Fibroblast of peridontal ligament (primary cell): ENCODE results near the gene B3GNT5.
"Not testable (repeated sequence)": the region's sequence is repeated elsewhere in the genome, so short reads cannot be mapped to it uniquely, and the experiment has no call there.

Source experiments
- DNase-seq: peaks from one replicate; pipeline ENCODE4 v3.0.0-alpha.2; 2010; ENCODE audit errors: extremely low read depth

Gene B3GNT5

DNA sequence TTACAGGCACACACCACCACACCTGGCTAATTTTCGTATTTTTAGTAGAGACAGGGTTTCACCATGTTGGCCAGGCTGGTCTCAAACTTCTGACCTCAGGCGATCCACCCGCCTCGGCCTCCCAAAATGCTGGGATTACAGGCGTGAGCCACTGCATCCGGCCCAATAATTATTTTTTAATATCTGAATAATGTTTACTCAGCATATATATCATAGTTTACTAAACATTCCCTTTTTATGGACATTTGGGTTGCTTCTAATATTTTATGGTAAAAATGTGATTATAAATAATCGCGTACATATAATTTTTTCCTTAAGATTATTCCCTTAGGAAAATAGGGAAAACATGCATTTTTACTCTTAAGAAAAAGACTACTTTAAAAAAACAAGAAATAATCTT, 22.8 kb upstream of the B3GNT5 start:
- not testable (repeated sequence) for DNase-seq

DNA sequence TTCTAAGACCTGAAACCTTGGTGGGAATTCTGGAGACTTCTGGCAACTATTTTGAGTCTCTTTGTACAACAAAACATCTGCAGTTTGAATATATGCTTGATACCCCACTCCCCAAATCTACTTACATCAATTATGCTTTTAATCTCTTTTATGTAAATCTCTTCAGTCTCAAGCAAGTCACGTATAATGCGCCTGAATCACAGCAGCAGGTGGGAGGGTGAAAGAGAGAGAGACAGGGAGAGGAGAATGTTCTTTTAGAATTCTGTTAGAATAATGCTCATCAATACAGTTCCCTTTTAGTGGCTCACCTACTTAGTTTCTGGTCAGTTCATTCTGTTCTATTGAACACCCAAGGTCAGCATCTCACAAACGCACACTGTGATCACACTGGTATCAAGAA, 22.2 kb upstream of the B3GNT5 start:
- no peak for DNase-seq

DNA sequence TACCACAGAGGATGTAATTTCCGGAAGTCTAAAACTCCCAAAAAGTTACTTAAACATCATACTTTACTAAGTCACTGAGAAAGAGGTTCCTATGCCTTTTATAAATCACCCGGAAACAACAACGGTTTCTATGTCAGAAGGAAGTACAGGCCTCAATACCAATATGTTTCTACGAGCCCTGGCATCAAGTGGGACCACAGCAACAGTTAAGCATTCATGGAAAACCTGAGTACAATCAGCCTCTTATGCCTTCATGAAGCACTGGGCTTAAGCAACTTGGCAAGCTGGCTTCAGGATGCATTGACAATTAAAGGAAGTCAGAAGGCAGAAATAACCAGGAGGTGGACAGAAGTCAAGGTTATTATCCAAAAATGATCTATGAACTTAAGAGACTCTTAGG, 19.1 kb upstream of the B3GNT5 start:
- no peak for DNase-seq

DNA sequence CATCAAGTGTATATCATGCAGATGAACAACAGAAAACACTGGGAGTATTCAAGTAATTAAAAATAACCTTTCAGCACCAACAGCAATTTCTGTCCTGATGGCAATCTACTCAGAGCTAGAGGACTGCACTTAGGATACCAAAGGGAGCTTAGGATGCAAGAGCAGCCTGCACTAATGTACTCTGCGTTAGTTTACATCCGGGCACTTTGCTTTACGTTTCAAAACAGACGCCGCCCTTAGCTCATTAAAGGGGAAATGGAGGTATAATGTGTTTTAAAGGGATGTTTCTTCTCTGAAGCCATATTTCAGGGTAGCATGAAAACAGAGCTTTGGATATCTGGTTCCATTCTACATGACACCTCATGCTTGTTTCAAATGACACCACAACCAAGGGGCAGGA, 14.0 kb upstream of the B3GNT5 start:
- no peak for DNase-seq

DNA sequence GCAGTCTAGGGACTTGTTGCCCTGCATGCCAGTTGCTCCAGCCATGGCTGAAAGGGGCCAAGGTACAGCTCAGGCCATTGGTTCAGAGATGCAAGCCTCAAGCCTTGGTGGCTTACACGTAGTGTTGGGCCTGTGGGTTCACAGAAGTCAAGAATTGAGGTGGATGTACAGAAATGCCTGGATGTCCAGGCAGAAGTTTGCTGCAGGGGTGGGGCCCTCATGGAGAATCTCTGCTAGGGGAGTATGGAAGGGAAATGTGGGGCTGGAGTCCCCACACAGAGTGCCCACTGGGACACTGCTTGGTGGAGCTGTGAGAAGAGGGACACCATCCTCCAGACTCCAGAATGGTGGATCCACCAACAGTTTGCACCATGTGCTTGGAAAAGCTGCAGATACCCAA, 10.6 kb upstream of the B3GNT5 start:
- no peak for DNase-seq

DNA sequence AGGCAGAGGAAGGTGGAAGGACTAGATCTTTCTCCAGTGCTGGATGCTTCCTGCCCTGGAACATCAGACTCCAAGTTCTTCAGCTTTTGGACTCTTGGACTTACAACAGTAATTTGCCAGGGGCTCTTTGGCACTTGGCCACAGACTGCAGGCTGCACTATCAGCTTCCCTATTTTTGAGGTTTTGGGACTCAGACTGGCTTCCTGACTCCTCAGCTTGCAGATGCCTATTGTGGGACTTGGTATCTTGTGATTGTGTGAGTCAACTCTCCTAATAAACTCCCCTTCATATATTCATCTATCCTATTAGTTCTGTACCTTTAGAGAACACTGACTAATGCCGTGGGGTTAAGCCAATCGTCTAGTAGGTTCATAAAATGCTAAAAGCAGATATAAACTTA, 8.8 kb upstream of the B3GNT5 start:
- DNase-seq: no peak

DNA sequence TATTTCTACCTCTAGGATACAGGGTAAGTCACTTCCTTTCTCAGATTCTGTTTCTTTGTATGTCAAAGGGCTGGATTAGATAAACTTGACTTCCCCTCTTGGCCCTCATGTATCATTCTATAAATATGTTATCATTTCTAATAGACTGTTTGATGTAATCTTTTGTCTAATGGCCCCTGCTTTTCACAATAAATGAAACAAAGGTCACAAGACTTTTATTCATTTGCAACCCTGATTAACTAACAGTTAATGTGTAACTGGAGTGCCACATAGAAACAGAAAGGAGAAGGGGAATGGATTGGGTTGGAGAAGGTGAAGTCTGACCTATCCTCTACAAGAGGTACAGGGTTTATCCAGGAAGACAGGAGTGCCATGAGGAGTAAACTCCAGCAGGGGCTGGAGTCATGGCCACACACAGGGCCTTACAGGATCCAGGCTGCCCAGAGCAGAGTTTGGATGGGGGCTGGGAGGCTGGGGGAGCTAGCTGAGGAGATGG, 8.0 kb upstream of the B3GNT5 start:
- DNase-seq: no peak

DNA sequence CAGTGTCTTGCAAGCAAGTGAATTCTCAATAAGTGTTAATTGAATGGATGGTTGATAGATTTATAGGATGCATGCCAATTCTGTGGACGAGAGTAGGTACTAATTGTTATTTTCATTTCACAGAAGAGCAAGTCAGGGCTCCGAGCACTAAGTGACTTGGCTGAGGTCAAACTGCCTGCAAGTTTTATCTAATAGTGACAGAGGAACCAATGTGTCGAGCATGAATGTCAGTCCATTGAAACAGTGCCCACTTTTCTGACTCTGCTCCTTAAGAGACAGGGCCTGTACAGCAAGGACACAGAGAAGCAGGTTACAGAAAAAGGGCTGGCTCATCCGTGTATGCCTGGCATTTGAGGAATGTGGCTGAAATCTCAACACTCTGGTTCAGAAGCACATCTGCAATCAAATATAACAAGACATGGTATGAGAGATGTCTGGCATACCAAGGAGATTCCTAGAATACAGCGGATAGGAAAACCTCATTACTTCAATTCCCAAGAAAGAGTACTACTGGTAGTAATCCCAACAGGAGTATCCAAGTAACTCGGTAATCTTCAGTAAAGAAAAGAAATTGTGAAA, 6.0 kb upstream of the B3GNT5 start:
- no peak for DNase-seq

DNA sequence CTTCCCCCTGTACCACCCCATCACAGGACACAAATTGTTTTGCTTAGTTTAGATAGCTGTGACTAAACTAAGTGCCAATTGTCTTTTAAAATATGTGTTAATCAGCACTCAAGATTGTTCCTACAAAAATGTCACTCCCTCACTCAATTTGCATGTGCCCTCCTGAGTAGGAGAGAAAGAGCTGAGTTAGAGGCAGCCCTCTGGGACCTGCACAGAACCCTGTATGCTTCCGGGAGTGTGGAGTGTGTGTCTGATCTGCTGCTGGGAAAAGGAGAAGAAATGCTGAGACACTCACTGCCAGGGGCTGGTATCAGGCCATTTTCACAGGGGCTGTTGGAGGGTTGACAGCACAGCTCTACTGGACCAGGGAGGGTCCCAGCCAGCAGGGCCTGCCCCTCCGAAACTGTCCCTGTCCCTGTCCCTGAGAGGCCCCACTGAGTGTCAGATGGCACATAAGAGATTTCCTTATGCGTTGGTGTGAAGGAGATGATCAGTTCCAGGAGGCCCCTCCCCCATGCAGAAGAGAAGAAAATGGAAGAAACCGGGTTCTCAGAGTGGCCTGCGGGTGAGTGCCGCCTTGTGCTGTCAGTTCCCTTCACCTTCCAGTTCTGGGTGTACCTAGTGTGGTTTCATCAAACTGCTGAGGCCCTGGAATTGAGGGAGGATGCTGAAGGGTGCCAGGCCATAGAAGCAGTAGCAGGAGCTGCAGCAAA, 3.9 kb upstream of the B3GNT5 start:
- no peak for DNase-seq

DNA sequence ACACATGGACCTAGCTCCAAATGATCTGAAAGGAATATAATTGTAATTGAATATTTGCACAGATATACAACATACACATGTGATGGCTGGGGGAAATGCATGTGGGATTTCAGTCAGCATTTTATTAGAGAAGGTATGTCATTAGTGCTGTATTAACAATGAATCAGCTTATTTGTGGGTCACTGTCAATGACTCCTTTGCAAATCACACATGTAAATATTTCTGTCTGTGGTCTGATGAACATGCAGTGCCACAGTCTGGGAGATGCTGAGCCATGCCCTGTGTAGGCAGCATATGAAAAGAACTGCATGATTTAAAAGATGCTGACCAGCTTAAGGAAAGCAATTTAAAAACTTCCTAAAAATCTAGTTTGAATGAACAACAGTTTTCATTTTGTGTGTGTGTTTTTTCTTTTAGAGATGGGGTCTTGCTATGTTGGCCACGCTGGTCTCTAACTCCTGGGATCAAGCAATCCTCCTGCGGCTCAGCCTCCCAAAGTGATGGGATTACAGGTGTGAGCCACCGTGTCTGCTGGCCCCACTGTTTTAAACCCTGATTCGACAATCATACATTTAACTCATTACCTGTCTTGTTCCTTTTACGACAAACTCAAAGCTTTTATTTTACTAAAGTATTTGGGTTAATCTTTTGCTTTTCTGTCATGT, 803 bp upstream of the B3GNT5 start:
- DNase-seq: no peak

DNA sequence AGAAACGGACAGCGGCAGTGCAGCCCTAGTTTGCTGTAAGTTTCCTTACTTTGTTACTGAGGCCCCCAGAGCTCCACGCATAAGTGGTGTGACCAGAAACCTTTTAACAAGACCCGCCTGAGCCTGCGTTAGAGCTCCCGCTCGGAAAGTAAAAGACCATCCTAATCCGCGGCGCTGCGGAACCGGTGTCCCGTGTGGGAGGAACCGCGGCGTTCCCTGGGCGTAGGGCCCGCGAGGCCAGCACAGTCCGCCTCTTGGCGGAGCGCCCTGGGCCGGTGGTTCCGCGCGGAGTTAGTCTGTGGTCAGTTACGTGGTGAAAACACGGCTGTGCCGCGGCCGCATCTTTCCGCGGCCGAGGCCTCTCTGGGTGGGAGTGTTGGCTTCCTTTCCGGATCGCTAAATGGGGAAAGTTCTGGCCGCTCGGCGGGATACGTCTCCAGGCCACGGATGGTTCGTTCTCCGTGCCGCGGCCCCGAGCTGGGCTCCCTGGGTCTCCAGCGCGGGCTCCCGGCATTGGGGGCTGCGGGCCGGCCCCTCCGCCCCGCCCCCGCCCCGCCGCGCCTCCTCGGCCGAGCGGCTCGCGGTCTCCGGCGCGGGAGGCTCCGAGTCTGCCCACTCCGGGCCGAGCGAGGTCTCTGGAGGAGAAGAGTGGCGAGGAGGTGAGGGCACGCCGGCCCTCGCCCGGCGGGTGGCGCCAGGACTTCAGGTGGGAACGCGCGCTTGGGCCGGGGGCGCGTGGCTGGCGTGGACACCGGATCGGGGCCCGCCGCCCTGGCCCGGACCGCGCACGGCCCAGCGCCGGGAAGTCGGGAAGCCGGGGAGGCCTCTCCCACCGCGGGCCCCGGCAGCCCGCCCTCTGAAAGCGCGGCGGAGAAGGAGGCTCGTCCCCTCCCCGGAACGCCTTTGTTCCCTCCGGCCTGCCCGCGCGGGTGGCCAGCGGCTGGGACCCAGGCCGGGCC, 754 bp downstream of the B3GNT5 start:
- DNase-seq: peak; percentile 46

DNA sequence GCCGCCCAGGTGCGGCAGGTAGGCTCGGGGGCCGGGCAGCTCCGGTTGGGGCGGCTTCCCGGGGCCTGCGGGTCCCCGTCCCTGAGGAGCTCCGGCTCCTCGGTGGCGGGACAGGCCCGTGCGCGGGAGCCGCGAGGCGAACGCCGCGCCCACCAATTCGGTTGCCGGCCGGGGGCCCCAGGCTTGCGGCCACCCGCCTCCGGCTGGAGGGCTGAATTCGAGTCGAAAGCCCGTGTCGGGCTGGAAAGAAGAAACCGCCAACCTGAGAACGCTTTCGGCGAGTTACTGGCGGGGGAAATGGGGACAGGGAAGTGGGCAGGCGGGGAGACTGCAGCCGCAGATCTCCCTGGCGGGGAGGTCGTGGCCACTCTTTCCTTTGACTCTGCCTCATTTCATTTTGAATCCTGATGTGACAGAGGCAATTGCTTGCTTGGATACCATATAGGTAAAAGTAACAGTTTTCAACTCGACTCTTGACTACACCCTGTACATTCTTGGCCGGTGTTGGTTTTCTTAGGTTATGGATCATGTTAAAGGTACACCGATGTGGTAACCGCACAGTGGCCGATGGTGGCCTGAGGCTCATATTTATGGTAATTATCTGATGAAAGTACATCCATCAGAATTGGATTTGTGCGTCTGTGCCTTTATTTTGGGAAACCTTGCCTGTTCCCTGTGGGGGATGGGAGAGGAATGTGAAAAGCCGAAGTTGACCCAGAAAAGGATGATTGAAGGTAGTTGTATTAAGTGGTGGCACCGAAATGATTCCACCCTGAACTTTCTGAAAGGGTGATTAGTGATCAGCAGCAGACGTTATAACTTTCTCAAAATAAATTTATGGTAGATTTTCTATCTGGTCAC, 1.7 kb downstream of the B3GNT5 start:
- no peak for DNase-seq

DNA sequence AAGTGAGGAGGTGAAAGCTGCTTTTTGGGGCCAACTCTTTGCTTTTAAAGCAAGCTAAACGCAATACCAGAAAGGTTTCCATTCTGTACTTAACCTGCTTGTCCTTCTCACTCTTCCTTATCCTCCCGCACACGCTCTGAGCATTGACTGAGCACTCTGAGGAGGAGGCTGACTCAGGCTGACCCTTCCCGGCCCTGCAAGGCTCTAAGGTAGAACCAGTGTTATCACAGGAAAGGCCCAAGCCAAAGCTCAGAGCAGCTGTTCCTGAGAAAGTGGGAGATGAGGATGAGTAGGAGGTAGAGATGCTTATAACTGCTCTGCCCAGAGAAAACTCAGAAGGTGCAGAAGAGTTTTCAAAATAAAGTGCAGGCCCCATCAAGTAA, 2.3 kb downstream of the B3GNT5 start:
- no peak for DNase-seq

DNA sequence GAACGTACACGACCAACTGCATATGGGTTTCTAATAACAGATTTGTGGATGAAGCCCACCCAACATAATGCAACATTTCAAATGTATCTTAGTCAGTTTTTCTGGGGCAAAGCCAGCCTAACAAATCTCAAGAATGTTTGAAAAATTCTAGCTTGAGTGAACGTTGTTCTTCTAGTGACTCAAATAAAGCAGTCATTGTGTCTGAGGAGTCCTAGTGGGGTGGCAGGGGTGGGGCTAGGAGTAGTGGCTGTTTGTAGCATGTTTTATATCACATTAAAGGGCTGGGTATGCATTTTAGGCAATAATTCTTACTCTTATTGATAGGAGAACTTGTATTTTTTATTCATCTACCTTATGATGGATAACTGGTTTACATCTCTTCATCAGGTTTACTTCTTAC, 6.0 kb downstream of the B3GNT5 start:
- DNase-seq: no peak

DNA sequence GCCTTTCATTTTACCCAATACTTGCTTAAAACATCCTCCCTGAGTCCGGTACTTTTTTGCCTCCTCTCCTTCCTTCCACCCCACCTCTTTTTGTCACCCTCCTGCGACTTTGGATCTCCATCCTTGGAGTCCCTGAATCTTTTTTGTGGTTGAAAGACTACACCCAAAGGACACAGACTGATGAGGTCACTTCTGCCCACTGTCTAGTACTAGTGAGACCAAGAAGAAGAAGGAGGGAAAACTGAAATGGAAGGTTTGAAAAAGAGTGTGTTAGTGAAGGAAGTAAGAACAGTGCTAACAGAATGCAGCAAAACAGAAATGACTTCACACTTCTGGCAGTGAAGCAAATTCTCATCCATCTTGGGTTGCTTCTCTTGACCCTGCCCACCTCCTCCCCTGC, 6.6 kb downstream of the B3GNT5 start:
- no peak for DNase-seq

DNA sequence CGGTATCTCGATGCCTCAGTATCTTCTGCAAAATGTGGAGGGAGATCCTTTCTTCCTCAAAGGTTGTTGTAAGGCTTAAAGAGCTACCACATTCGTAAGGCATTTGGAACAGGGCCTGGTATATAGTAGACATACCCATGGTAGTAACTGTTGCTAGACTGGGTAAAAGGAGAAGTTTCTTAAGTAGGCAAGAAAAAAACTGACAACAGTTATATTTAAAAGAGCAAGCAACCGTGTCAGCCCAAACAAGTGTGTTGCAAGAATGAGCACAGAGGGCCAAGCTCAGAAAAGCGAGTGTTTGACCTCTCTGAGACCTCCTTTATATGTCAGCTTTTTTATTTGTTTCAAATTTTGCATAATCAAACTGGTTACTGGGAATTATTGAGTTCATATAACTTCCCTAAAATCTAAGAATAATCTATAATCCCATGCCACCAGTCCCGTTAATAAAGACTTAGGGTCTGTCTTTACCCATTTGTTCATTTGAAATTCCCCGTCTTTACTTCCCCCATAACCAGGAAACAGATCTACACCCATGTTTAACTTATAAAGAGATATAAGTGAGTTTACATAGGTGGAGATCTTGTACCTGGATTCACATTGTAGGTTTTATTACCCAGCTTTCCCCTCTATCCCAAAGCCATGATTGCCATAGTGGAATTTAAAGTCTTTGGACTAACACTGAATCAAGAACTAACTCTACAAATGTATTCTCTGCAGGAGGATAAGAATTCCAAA, 7.3 kb downstream of the B3GNT5 start:
- DNase-seq: no peak

DNA sequence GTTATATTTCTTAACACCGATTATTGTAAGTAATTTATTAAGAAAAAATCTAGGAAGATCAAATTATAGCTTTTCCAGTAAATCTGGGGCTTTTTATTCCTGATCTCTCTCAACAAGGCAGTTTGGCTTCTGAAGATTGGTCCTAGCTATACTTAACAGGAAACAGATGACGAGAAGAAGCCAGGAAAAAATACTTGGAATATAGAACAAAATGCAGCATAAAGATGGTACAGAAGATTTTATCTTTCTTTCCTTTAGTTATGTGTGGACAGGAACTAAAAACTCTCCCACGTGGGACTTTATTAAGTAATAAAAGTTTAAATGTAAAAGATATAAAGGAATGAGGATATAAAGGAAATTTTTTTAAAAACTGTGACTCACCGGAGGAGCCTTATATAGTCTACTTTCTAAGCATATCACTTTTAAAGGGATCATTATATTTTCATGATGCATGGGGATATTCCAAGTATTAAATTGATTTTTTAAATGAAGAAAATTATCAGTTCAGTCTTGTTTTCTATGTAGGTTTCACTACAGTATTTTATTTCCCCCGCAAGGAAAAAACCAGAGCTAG, 8.2 kb downstream of the B3GNT5 start:
- peak; percentile 26 for DNase-seq

DNA sequence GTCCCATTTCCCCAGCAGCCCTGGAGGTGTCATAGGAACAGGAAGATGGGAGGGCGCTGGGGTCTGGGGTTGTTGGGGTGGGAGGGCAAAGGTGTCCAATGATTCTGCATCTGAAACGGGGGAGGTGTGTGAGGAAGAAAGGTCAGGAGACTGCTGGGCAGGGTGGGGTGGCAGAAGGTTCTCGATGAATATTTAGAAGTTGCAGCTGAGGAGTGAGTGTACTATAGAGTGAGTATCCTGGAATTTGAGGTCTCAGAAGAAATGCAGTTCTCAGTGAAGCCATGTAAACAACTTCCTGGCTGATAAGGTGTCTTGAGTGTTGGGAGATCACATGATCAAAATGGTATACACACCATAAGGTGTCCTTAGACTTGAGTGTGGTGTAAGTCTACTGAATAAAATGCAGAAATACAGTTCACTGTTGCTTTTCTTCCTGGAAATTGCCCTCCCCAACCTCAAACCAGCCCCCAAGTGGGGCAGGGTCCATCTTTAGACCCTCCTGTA, 9.9 kb downstream of the B3GNT5 start:
- no peak for DNase-seq

DNA sequence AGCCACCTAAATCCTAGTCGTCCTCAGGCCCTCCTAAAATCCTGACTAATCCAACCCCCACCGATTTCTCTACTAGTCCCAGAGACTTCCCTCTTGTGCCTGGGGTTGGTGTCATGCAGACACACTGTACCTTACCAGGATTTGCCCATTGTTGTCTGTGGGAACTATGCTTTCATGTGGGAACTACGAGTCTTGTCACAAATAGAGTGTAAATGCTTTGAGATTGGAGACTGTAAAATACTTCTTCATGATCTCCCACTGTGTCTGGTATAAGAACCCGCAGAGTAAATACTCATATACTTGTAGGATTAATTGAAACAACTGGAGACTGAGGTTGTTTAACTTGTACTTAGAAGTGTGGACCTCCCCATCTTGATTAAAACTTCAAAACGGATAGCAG, 11.2 kb downstream of the B3GNT5 start:
- DNase-seq: no peak

DNA sequence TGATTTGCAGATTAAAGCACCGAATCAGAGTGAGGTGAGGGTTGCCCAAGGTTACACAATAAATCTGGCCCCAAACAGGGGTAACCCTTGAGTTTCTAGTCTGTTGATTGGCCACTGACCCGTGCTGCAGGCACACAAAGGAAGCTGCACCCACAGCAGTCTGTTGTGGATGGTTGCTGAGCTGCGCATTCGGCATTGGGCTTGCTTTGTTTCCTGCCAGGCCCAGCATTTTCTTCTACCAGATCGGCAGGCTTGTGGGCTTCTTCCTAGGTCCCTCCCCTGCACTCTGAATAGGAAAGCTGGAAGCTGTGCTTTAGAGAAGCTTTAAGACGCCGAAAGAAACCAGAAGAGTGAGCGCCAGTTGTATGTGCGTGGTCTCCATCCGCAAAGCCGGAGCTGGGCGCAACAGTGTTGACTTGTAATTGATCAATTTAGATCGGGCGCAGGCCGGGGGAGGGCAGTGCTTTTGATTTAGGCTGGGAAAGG, 12.1 kb downstream of the B3GNT5 start:
- peak; percentile 49 for DNase-seq
